ENCODE results near the gene PCSK5.

DNA sequence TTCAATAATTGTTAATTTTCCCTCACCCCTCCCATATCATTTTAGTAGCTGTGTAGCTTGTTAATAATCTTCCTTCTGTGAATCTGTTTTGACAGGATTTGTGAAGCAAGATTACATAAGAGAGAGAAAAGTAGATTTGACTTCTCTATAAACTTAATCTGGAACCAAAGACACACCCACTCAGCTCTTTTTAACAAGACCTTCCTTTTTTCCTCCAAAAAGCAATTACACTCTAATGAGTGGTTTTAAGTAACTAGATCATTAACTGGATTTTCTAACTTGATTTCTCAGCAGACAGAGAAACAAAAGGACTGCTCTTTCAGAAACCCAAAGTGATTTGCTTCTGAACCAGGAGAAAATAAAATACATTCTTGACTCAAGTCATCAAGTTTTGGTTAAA is 481.9 kb downstream of the PCSK5 start:
- TF ChIP-seq, protein P1, sequence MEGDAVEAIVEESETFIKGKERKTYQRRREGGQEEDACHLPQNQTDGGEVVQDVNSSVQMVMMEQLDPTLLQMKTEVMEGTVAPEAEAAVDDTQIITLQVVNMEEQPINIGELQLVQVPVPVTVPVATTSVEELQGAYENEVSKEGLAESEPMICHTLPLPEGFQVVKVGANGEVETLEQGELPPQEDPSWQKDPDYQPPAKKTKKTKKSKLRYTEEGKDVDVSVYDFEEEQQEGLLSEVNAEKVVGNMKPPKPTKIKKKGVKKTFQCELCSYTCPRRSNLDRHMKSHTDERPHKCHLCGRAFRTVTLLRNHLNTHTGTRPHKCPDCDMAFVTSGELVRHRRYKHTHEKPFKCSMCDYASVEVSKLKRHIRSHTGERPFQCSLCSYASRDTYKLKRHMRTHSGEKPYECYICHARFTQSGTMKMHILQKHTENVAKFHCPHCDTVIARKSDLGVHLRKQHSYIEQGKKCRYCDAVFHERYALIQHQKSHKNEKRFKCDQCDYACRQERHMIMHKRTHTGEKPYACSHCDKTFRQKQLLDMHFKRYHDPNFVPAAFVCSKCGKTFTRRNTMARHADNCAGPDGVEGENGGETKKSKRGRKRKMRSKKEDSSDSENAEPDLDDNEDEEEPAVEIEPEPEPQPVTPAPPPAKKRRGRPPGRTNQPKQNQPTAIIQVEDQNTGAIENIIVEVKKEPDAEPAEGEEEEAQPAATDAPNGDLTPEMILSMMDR (IDR thresholded peaks at IDR 0.05), result no peak
- TF ChIP-seq POLR2A (IDR thresholded peaks at IDR 0.05), result no peak
- TF ChIP-seq POLR2AphosphoS5 (IDR thresholded peaks at IDR 0.05), result no peak

Measured in prostate gland (tissue), 2 donors.